HepG2 (cell line): ENCODE data around the gene PIGL. TPM values are rescaled to one million over a fixed set of nuclear protein-coding genes. Genes with fewer than 3 reads are reported as not detected.
A peak's percentile ranks its signal among the peaks of the same experiment; 100 is the strongest.

Experiments
- FOSL2 ChIP-seq: sonication (generic); formaldehyde crosslinking; IDR thresholded peaks from 2 replicates; pipeline ENCODE4 v1.4.0; 2020; ENCODE audit warnings: missing genetic modification reagents
- FOXA3 ChIP-seq: IDR thresholded peaks from 2 replicates; pipeline ENCODE4 v1.6.1; 2016; ENCODE audit warnings: missing genetic modification reagents, missing compliant biosample characterization
- GATAD2A ChIP-seq: IDR thresholded peaks from 2 replicates; pipeline ENCODE4 v1.6.1; 2016
- HMG20A ChIP-seq: IDR thresholded peaks from 2 replicates; pipeline ENCODE4 v1.6.1; 2016; ENCODE audit warnings: borderline replicate concordance
- MTF2 ChIP-seq: sonication (generic); formaldehyde crosslinking; IDR thresholded peaks from 2 replicates; pipeline ENCODE4 v1.5.0; 2020; ENCODE audit warnings: missing genetic modification reagents, borderline replicate concordance
- RARA ChIP-seq: IDR thresholded peaks from 2 replicates; pipeline ENCODE4 v1.6.1; 2016; ENCODE audit warnings: missing genetic modification reagents, missing compliant biosample characterization
- SOX13 ChIP-seq, 3 experiments: fragments of 450-650 bp in 1 of 3; sonication (generic) in 1 of 3; formaldehyde crosslinking in 1 of 3; IDR thresholded peaks in 2 of 3; conservative IDR thresholded peaks in 1 of 3; 2 replicates each; pipeline versions ENCODE4 v1.5.0 to v1.6.1; 2016 to 2020; ENCODE audit warnings: antibody characterized with exemption in 1 of 3, mild to moderate bottlenecking in 1 of 3, missing compliant biosample characterization in 1 of 3, missing genetic modification reagents in 1 of 3, moderate library complexity in 1 of 3
- SOX6 ChIP-seq, 2 experiments: fragments of 450-650 bp in 1 of 2; sonication (generic) in 1 of 2; formaldehyde crosslinking in 1 of 2; IDR thresholded peaks; 2 replicates each; pipeline versions ENCODE4 v1.4.0 to v1.6.1; 2017 to 2020; ENCODE audit warnings: antibody characterized with exemption in 1 of 2, mild to moderate bottlenecking in 1 of 2, missing genetic modification reagents in 1 of 2
- TCF7 ChIP-seq: sonication (generic); IDR thresholded peaks from 2 replicates; pipeline ENCODE4 v1.6.1; 2016; ENCODE audit warnings: antibody characterized with exemption, low read depth
- TEAD3 ChIP-seq: optimal IDR thresholded peaks from 2 replicates; pipeline ENCODE3; 2016; ENCODE audit warnings: borderline replicate concordance
- THAP11 ChIP-seq: IDR thresholded peaks from 2 replicates; pipeline ENCODE4 v1.6.1; 2016; ENCODE audit warnings: missing biosample characterization, missing genetic modification reagents
- WIZ ChIP-seq: sonication (generic); formaldehyde crosslinking; IDR thresholded peaks from 2 replicates; pipeline ENCODE4 v1.5.1; 2020; ENCODE audit warnings: mild to moderate bottlenecking, missing genetic modification reagents
- ZBED4 ChIP-seq: sonication (generic); formaldehyde crosslinking; IDR thresholded peaks from 2 replicates; pipeline ENCODE4 v1.4.0; 2020; ENCODE audit warnings: missing genetic modification reagents, borderline replicate concordance
- ZBTB25 ChIP-seq: IDR thresholded peaks from 2 replicates; pipeline ENCODE4 v1.6.1; 2018; ENCODE audit warnings: missing genetic modification reagents
- ZBTB3 ChIP-seq: sonication (generic); formaldehyde crosslinking; IDR thresholded peaks from 2 replicates; pipeline ENCODE4 v1.4.0; 2020; ENCODE audit warnings: low read depth, mild to moderate bottlenecking, moderate library complexity, missing genetic modification reagents, borderline replicate concordance
- ZGPAT ChIP-seq: IDR thresholded peaks from 2 replicates; pipeline ENCODE4 v1.6.1; 2016; ENCODE audit warnings: mild to moderate bottlenecking
- ZKSCAN5 ChIP-seq: sonication (generic); formaldehyde crosslinking; IDR thresholded peaks from 2 replicates; pipeline ENCODE4 v1.5.1; 2020; ENCODE audit warnings: mild to moderate bottlenecking, missing genetic modification reagents
- ZNF614 ChIP-seq: IDR thresholded peaks from 2 replicates; pipeline ENCODE4 v1.6.1; 2018; ENCODE audit warnings: missing biosample characterization, missing genetic modification reagents, inconsistent platforms, borderline replicate concordance
- ZNF772 ChIP-seq: sonication (generic); formaldehyde crosslinking; IDR thresholded peaks from 2 replicates; pipeline ENCODE4 v1.5.0; 2020; ENCODE audit warnings: mild to moderate bottlenecking, missing genetic modification reagents
- ZNF784 ChIP-seq: sonication (generic); formaldehyde crosslinking; IDR thresholded peaks from 2 replicates; pipeline ENCODE4 v1.5.1; 2020; ENCODE audit warnings: missing genetic modification reagents, mild to moderate bottlenecking, borderline replicate concordance
- ZNF790 ChIP-seq: sonication (generic); formaldehyde crosslinking; IDR thresholded peaks from 2 replicates; pipeline ENCODE4 v1.8.0; 2022; ENCODE audit warnings: missing genetic modification reagents, mild to moderate bottlenecking, borderline replicate concordance
- polyA plus RNA-seq, 8 experiments: library from polyadenylated mRNA; depleted of rRNA in 3 of 8; stranded (reverse) in 7 of 8; unstranded in 1 of 8; fragments of >200 nt; fragmentation: Illumina TruSeq in 4 of 8; extraction: Trizol in 4 of 8; gene quantifications; 2 replicates each; pipeline versions ENCODE4 v1.2.1 to v1.2.3, GENCODE V29; 2011 to 2016; ENCODE audit warnings: low read depth in 4 of 8, missing spikeins in 1 of 8, mixed read lengths in 1 of 8; ENCODE audit not compliant: insufficient read depth in 1 of 8
- total RNA-seq, 5 experiments: library from RNA; depleted of rRNA; stranded (reverse); fragments of >200 nt; fragmentation: Illumina TruSeq; extraction: Trizol; gene quantifications; 2 replicates each; pipeline ENCODE4 v1.2.3, GENCODE V29; 2016; ENCODE audit warnings: low read depth in 1 of 5

PIGL gene
- total and polyA plus RNA-seq, 2 of the 13 experiments (the other 11 are each of a cell fraction or from before 2014, with no cell fraction given) = 28.5 to 63.8 TPM

- TF ChIP-seq ZBTB3 (no peak), ZBED4 (CRISPR knock-in tag) (no peak), SOX13 (IDR thresholded peaks at IDR 0.05) (no peak), SOX13 (CRISPR knock-in tag; conservative IDR thresholded peaks at IDR 0.05 in 1 of 2, IDR thresholded peaks at IDR 0.05 in 1 of 2) (peak in 1 of 2 experiments; percentile 40; a peak in 1 of 4 replicates), ZBTB25 (0 out of 2 replicates have a peak, but pooled peaks have one; percentile 45), TEAD3 (CRISPR knock-in tag) (peak; percentile 62), ZNF772 (CRISPR knock-in tag) (no peak), GATAD2A (peak; percentile 94), FOSL2 (CRISPR knock-in tag) (peak; percentile 52), ZGPAT (CRISPR knock-in tag) (peak; percentile 54), ZNF784 (CRISPR knock-in tag) (no peak), ZKSCAN5 (no peak), FOXA3 (CRISPR knock-in tag) (peak; percentile 66), ZNF790 (CRISPR knock-in tag) (no peak), RARA (CRISPR knock-in tag) (peak; percentile 43), HMG20A (CRISPR knock-in tag) (peak; percentile 70), ZNF614 (CRISPR knock-in tag) (peak; percentile 79; the same call in 1 of the 2 replicates), MTF2 (CRISPR knock-in tag) (no peak), TCF7 (no peak), WIZ (CRISPR knock-in tag) (no peak), THAP11 (CRISPR knock-in tag) (peak; percentile 62; the same call in 1 of the 2 replicates), SOX6 (IDR thresholded peaks at IDR 0.05) (no peak), SOX6 (CRISPR knock-in tag; IDR thresholded peaks at IDR 0.05) (peak; percentile 47)
Measured at GRCh38 chr17:16250635-16251034, 33.6 kb downstream of the PIGL start (continued).
